K562 (cell line): ENCODE measurements around the gene TTC23L. TPM values are rescaled to one million over a fixed set of nuclear protein-coding genes. Genes with fewer than 3 reads are reported as not detected.

ENCODE experiments used
- ARID3B ChIP-seq: fragments of 250-450 bp; sonication (Bioruptor Pico); IDR thresholded peaks from 2 replicates; pipeline ENCODE4 v1.4.0; 2020; ENCODE audit warnings: borderline replicate concordance
- CEBPB ChIP-seq: fragments of 450-650 bp; IDR thresholded peaks from 2 replicates; pipeline ENCODE4 v1.6.1; 2016; ENCODE audit warnings: missing genetic modification characterization, missing compliant biosample characterization
- FOXM1 ChIP-seq, 2 experiments: fragments of 450-650 bp in 1 of 2; sonication (generic) in 1 of 2; formaldehyde crosslinking in 1 of 2; IDR thresholded peaks; 2 replicates each; pipeline versions ENCODE4 v1.6.1 to v1.9.0; 2017 to 2022; ENCODE audit warnings: low read depth in 2 of 2, mild to moderate bottlenecking in 2 of 2, missing genetic modification reagents in 1 of 2, moderate library complexity in 1 of 2
- GABPB2 ChIP-seq: fragments of 250-450 bp; sonication (Bioruptor Pico); conservative IDR thresholded peaks from 2 replicates; pipeline ENCODE4 v1.5.1; 2021; ENCODE audit warnings: mild to moderate bottlenecking
- GTF2B ChIP-seq: IDR thresholded peaks from 2 replicates; pipeline ENCODE4 v1.6.1; 2011; ENCODE audit not compliant: insufficient read length; ENCODE audit errors: extremely low read depth
- HDGF ChIP-seq: fragments of 450-650 bp; IDR thresholded peaks from 2 replicates; pipeline ENCODE4 v1.6.1; 2016
- JUNB ChIP-seq: fragments of 450-650 bp; formaldehyde crosslinking; conservative IDR thresholded peaks from 2 replicates; pipeline ENCODE4 v1.4.0; 2020; ENCODE audit warnings: mild to moderate bottlenecking
- NCOA6 ChIP-seq: fragments of 450-650 bp; IDR thresholded peaks from 2 replicates; pipeline ENCODE4 v1.6.1; 2017; ENCODE audit warnings: mild to moderate bottlenecking
- NR3C1 ChIP-seq: sonication (generic); formaldehyde crosslinking; IDR thresholded peaks from 2 replicates; pipeline ENCODE4 v1.8.1; 2022; ENCODE audit warnings: missing genetic modification reagents
- PML ChIP-seq: IDR thresholded peaks from 2 replicates; pipeline ENCODE4 v1.6.1; 2012; ENCODE audit warnings: low read length, inconsistent platforms
- POLR3A ChIP-seq: IDR thresholded peaks from 2 replicates; pipeline ENCODE4 v1.6.1; 2011; ENCODE audit warnings: borderline replicate concordance, mild to moderate bottlenecking, moderate library complexity; ENCODE audit not compliant: insufficient read length, insufficient read depth; ENCODE audit errors: extremely low read depth
- PYGO2 ChIP-seq: fragments of 450-650 bp; IDR thresholded peaks from 2 replicates; pipeline ENCODE4 v1.6.1; 2016; ENCODE audit warnings: mild to moderate bottlenecking, missing genetic modification characterization, moderate library complexity, missing compliant biosample characterization
- SRSF7 ChIP-seq: fragments of 200-400 bp; formaldehyde crosslinking; optimal IDR thresholded peaks from 2 replicates; pipeline ENCODE3; 2017; ENCODE audit warnings: mild to moderate bottlenecking, low read depth, low read length
- TSC22D4 ChIP-seq: fragments of 450-650 bp; IDR thresholded peaks from 2 replicates; pipeline ENCODE4 v1.6.1; 2016; ENCODE audit warnings: missing genetic modification characterization, missing biosample characterization, control low read depth
- USF2 ChIP-seq: sonication (generic); formaldehyde crosslinking; IDR thresholded peaks from 2 replicates; pipeline ENCODE4 v1.5.0; 2020; ENCODE audit warnings: missing genetic modification reagents
- ZBTB9 ChIP-seq: fragments of 450-650 bp; formaldehyde crosslinking; IDR thresholded peaks from 2 replicates; pipeline ENCODE4 v1.4.0; 2020; ENCODE audit warnings: mild to moderate bottlenecking, moderate library complexity
- ZC3H8 ChIP-seq: fragments of 450-650 bp; IDR thresholded peaks from 2 replicates; pipeline ENCODE4 v1.6.1; 2017
- ZHX1 ChIP-seq: fragments of 150-350 bp; conservative IDR thresholded peaks from 2 replicates; pipeline ENCODE4 v1.6.1; 2014; ENCODE audit warnings: low read length
- ZNF282 ChIP-seq: sonication (generic); formaldehyde crosslinking; IDR thresholded peaks from 2 replicates; pipeline ENCODE4 v1.8.1; 2023; ENCODE audit warnings: missing genetic modification reagents
- ZNF740 ChIP-seq, 3 experiments: fragments of 200-800 bp in 1 of 3; sonication (Bioruptor generic) in 1 of 3; sonication (generic) in 1 of 3; formaldehyde crosslinking in 1 of 3; IDR thresholded peaks; 2 replicates each; pipeline versions ENCODE4 v1.6.1 to v1.8.0; 2016 to 2022; ENCODE audit warnings: mild to moderate bottlenecking in 2 of 3, missing compliant biosample characterization in 2 of 3, missing genetic modification characterization in 2 of 3, missing genetic modification reagents in 1 of 3
- polyA plus RNA-seq, 8 experiments: library from polyadenylated mRNA; depleted of rRNA in 4 of 8; stranded (reverse) in 5 of 8; unstranded in 3 of 8; fragments of >200 nt; fragmentation: Nextera tagmentation in 2 of 8; fragmentation: Illumina TruSeq in 1 of 8; extraction: Ambion mirVana in 2 of 8; extraction: Trizol in 1 of 8; gene quantifications; 2 replicates each; pipeline versions ENCODE4 v1.2.1 to v1.2.3, GENCODE V29; 2011 to 2014; ENCODE audit warnings: inconsistent platforms in 1 of 8, missing spikeins in 1 of 8
- total RNA-seq, 7 experiments: library from RNA; depleted of rRNA in 6 of 7; stranded (reverse); fragments of >200 nt in 6 of 7; fragmentation: Illumina TruSeq in 2 of 7; extraction: Trizol in 2 of 7; gene quantifications; 2 replicates each; pipeline versions ENCODE4 v1.2.1 to v1.2.3, GENCODE V29; 2011 to 2021; ENCODE audit warnings: low replicate concordance in 1 of 7

TTC23L gene
- total and polyA plus RNA-seq, 9 of the 15 experiments (the other 6 are each of a cell fraction or from before 2014, with no cell fraction given) = 0.03 to 0.32 (median 0.14) TPM; not detected in 2

- TF ChIP-seq FOXM1 (IDR thresholded peaks at IDR 0.05; ENCODE audit: low read depth) (no peak), FOXM1 (CRISPR knock-in tag; IDR thresholded peaks at IDR 0.05; ENCODE audit: low read depth) (peak; percentile 66; the same call in 1 of the 2 replicates), ZHX1 (no peak), SRSF7 (no peak), POLR3A (no peak), ZNF740 (CRISPR knock-in tag; IDR thresholded peaks at IDR 0.05) (no peak), ZNF740 (tag; IDR thresholded peaks at IDR 0.05) (no peak), ARID3B (CRISPR knock-in tag) (no peak), JUNB (no peak), NCOA6 (no peak), PML (peak; percentile 84), ZC3H8 (no peak), USF2 (CRISPR knock-in tag) (no peak), CEBPB (no peak), NR3C1 (CRISPR knock-in tag) (no peak), HDGF (no peak), PYGO2 (tag) (no peak), GTF2B (peak; percentile 26), TSC22D4 (tag) (no peak), ZBTB9 (0 out of 2 replicates have a peak, but pooled peaks have one; percentile 48), GABPB2 (CRISPR knock-in tag) (no peak), ZNF282 (no peak)
Observed at GRCh38 chr5:34915139-34915855, 76.3 kb downstream of the TTC23L start, which contains the start of the genes BRIX1 and RAD1 (continued).
